ENCODE data around the gene KIFAP3.
"Not testable (repeated sequence)": the region's sequence is repeated elsewhere in the genome, so short reads cannot be mapped to it uniquely, and the experiment has no call there.

The KIFAP3 gene

GRCh38 chr1:170074250-170075157, at the start of gene KIFAP3:
KIFAP3 (minus strand) TSS chr1:170074695; CDS start chr1:170074467, 228 bp downstream.
- DNase-seq (ENCODE audit: low read depth in 1 of 2, low spot score in 1 of 2) = peak; percentile 84 to 94

GRCh38 chr1:170122366-170122765, 47.9 kb upstream of the KIFAP3 start:
- DNase-seq (ENCODE audit: low read depth in 1 of 2, low spot score in 1 of 2) = no peak

- no peak for DNase-seq (ENCODE audit: low read depth in 1 of 2, low spot score in 1 of 2)
Measured at GRCh38 chr1:170114906-170115305, 40.4 kb upstream of the KIFAP3 start.

GRCh38 chr1:170113140-170113539, 38.6 kb upstream of the KIFAP3 start:
- not testable (repeated sequence) for DNase-seq (ENCODE audit: low read depth in 1 of 2, low spot score in 1 of 2)

- DNase-seq (ENCODE audit: low read depth in 1 of 2, low spot score in 1 of 2) = no peak
Measured at GRCh38 chr1:170097449-170097948, 23.0 kb upstream of the KIFAP3 start.

GRCh38 chr1:170096806-170097340, 22.4 kb upstream of the KIFAP3 start:
- DNase-seq (ENCODE audit: low read depth in 1 of 2, low spot score in 1 of 2) = no peak

GRCh38 chr1:170095976-170096748, 21.7 kb upstream of the KIFAP3 start:
- DNase-seq (ENCODE audit: low read depth in 1 of 2, low spot score in 1 of 2) = no peak

GRCh38 chr1:170094697-170095616, 20.5 kb upstream of the KIFAP3 start:
- DNase-seq (ENCODE audit: low read depth in 1 of 2, low spot score in 1 of 2) = not testable (repeated sequence)

GRCh38 chr1:170086399-170087032, 12.0 kb upstream of the KIFAP3 start:
- no peak for DNase-seq (ENCODE audit: low read depth in 1 of 2, low spot score in 1 of 2)

- DNase-seq (ENCODE audit: low read depth in 1 of 2, low spot score in 1 of 2) = no peak
Measured at GRCh38 chr1:170085091-170085490, 10.6 kb upstream of the KIFAP3 start.

GRCh38 chr1:170078610-170079189, 4.2 kb upstream of the KIFAP3 start:
- DNase-seq (ENCODE audit: low read depth in 1 of 2, low spot score in 1 of 2) = no peak

GRCh38 chr1:170077926-170078325, 3.4 kb upstream of the KIFAP3 start:
- DNase-seq (ENCODE audit: low read depth in 1 of 2, low spot score in 1 of 2) = no peak

GRCh38 chr1:170076952-170077351, 2.5 kb upstream of the KIFAP3 start:
- not testable (repeated sequence) for DNase-seq (ENCODE audit: low read depth in 1 of 2, low spot score in 1 of 2)

GRCh38 chr1:170076199-170076598, 1.7 kb upstream of the KIFAP3 start:
- DNase-seq (ENCODE audit: low read depth in 1 of 2, low spot score in 1 of 2) = no peak

- no peak for DNase-seq (ENCODE audit: low read depth in 1 of 2, low spot score in 1 of 2)
Measured at GRCh38 chr1:170075186-170075585, 691 bp upstream of the KIFAP3 start.

- DNase-seq (ENCODE audit: low read depth in 1 of 2, low spot score in 1 of 2) = no peak
Measured at GRCh38 chr1:170073893-170074249, 624 bp downstream of the KIFAP3 start.

GRCh38 chr1:170071378-170071777, 3.1 kb downstream of the KIFAP3 start:
- no peak for DNase-seq (ENCODE audit: low read depth in 1 of 2, low spot score in 1 of 2)

GRCh38 chr1:170068923-170069322, 5.6 kb downstream of the KIFAP3 start:
- DNase-seq (ENCODE audit: low read depth in 1 of 2, low spot score in 1 of 2) = no peak

GRCh38 chr1:170067253-170067819, 7.2 kb downstream of the KIFAP3 start:
- no peak for DNase-seq (ENCODE audit: low read depth in 1 of 2, low spot score in 1 of 2)
